HepG2 (cell line): ENCODE measurements around the gene SBNO2. TPM values are rescaled to one million over a fixed set of nuclear protein-coding genes. Genes with fewer than 3 reads are reported as not detected.

ENCODE experiments used
- ATM ChIP-seq: fragments of 450-650 bp; IDR thresholded peaks from 2 replicates; pipeline ENCODE4 v1.7.1; 2017; ENCODE audit warnings: mild to moderate bottlenecking, borderline replicate concordance
- BORCS8-MEF2B ChIP-seq: sonication (generic); formaldehyde crosslinking; IDR thresholded peaks from 2 replicates; pipeline ENCODE4 v1.8.0; 2022; ENCODE audit warnings: mild to moderate bottlenecking, missing genetic modification reagents
- EP300 ChIP-seq, 3 experiments: sonication (generic) in 1 of 3; formaldehyde crosslinking in 1 of 3; IDR thresholded peaks; 2 replicates each; pipeline versions ENCODE4 v1.5.1 to v1.6.1; 2011 to 2020; ENCODE audit warnings: low read depth in 2 of 3, low read length in 2 of 3, borderline replicate concordance in 1 of 3, improper control_type of control experiment in 1 of 3, mild to moderate bottlenecking in 1 of 3, missing genetic modification reagents in 1 of 3, moderate library complexity in 1 of 3
- FOXP1 ChIP-seq, 2 experiments: fragments of 450-650 bp in 1 of 2; IDR thresholded peaks; 2 replicates each; pipeline ENCODE4 v1.6.1; 2017 to 2018; ENCODE audit warnings: antibody characterized with exemption in 1 of 2
- GTF3A ChIP-seq: sonication (generic); formaldehyde crosslinking; conservative IDR thresholded peaks from 2 replicates; pipeline ENCODE4 v1.4.0; 2020; ENCODE audit warnings: mild to moderate bottlenecking, missing genetic modification reagents
- HNRNPUL1 ChIP-seq: fragments of 200-400 bp; formaldehyde crosslinking; IDR thresholded peaks from 2 replicates; pipeline ENCODE4 v1.6.1; 2017; ENCODE audit warnings: low read depth, mild to moderate bottlenecking, low read length, moderate library complexity
- KMT2A ChIP-seq: sonication (generic); formaldehyde crosslinking; IDR thresholded peaks from 2 replicates; pipeline ENCODE4 v1.4.0; 2020; ENCODE audit warnings: missing genetic modification reagents
- MYC ChIP-seq: sonication (generic); formaldehyde crosslinking; IDR thresholded peaks from 2 replicates; pipeline ENCODE4 v1.9.0; 2021; ENCODE audit warnings: missing genetic modification reagents, borderline replicate concordance
- NRL ChIP-seq: sonication (generic); formaldehyde crosslinking; IDR thresholded peaks from 2 replicates; pipeline ENCODE4 v1.5.0; 2020; ENCODE audit warnings: missing genetic modification reagents, mild to moderate bottlenecking, moderate library complexity, borderline replicate concordance
- RBM22 ChIP-seq: fragments of 200-400 bp; formaldehyde crosslinking; optimal IDR thresholded peaks from 2 replicates; pipeline ENCODE3; 2017; ENCODE audit warnings: mild to moderate bottlenecking, low read length, moderate library complexity
- STAG1 ChIP-seq: sonication (generic); formaldehyde crosslinking; IDR thresholded peaks from 2 replicates; pipeline ENCODE4 v1.4.0; 2020; ENCODE audit warnings: missing genetic modification reagents
- TOPORS ChIP-seq: sonication (generic); formaldehyde crosslinking; IDR thresholded peaks from 2 replicates; pipeline ENCODE4 v1.8.0; 2023; ENCODE audit warnings: mild to moderate bottlenecking, missing genetic modification reagents
- ZNF232 ChIP-seq: sonication (generic); formaldehyde crosslinking; IDR thresholded peaks from 2 replicates; pipeline ENCODE4 v1.4.0; 2020; ENCODE audit warnings: missing genetic modification reagents, borderline replicate concordance
- ZNF484 ChIP-seq: sonication (generic); formaldehyde crosslinking; IDR thresholded peaks from 2 replicates; pipeline ENCODE4 v1.5.1; 2020; ENCODE audit warnings: mild to moderate bottlenecking, low read depth, missing genetic modification reagents, borderline replicate concordance
- ZNF552 ChIP-seq: sonication (generic); formaldehyde crosslinking; IDR thresholded peaks from 2 replicates; pipeline ENCODE4 v1.9.0; 2022; ENCODE audit warnings: missing genetic modification reagents, mild to moderate bottlenecking, borderline replicate concordance
- ZNF772 ChIP-seq: sonication (generic); formaldehyde crosslinking; IDR thresholded peaks from 2 replicates; pipeline ENCODE4 v1.5.0; 2020; ENCODE audit warnings: mild to moderate bottlenecking, missing genetic modification reagents
- polyA plus RNA-seq, 8 experiments: library from polyadenylated mRNA; depleted of rRNA in 3 of 8; stranded (reverse) in 7 of 8; unstranded in 1 of 8; fragments of >200 nt; fragmentation: Illumina TruSeq in 4 of 8; extraction: Trizol in 4 of 8; gene quantifications; 2 replicates each; pipeline versions ENCODE4 v1.2.1 to v1.2.3, GENCODE V29; 2011 to 2016; ENCODE audit warnings: low read depth in 4 of 8, missing spikeins in 1 of 8, mixed read lengths in 1 of 8; ENCODE audit not compliant: insufficient read depth in 1 of 8
- total RNA-seq, 5 experiments: library from RNA; depleted of rRNA; stranded (reverse); fragments of >200 nt; fragmentation: Illumina TruSeq; extraction: Trizol; gene quantifications; 2 replicates each; pipeline ENCODE4 v1.2.3, GENCODE V29; 2016; ENCODE audit warnings: low read depth in 1 of 5
- TF ChIP-seq, protein P1 (sequence below): sonication (generic); formaldehyde crosslinking; conservative IDR thresholded peaks from 2 replicates; pipeline ENCODE4 v1.8.0; 2022; ENCODE audit warnings: low read depth, missing genetic modification reagents
- TF ChIP-seq, protein P2 (sequence below): sonication (generic); formaldehyde crosslinking; IDR thresholded peaks from 2 replicates; pipeline ENCODE4 v1.5.1; 2020; ENCODE audit warnings: missing genetic modification reagents, mild to moderate bottlenecking, borderline replicate concordance
- TF ChIP-seq, protein P3 (sequence below): sonication (generic); formaldehyde crosslinking; IDR thresholded peaks from 2 replicates; pipeline ENCODE4 v1.8.0; 2022; ENCODE audit warnings: mild to moderate bottlenecking, missing genetic modification reagents; ENCODE audit not compliant: insufficient replicate concordance

SBNO2 gene
- total and polyA plus RNA-seq, 2 of the 13 experiments (the other 11 are each of a cell fraction or from before 2014, with no cell fraction given) = 8.6 to 10.4 TPM

DNA sequence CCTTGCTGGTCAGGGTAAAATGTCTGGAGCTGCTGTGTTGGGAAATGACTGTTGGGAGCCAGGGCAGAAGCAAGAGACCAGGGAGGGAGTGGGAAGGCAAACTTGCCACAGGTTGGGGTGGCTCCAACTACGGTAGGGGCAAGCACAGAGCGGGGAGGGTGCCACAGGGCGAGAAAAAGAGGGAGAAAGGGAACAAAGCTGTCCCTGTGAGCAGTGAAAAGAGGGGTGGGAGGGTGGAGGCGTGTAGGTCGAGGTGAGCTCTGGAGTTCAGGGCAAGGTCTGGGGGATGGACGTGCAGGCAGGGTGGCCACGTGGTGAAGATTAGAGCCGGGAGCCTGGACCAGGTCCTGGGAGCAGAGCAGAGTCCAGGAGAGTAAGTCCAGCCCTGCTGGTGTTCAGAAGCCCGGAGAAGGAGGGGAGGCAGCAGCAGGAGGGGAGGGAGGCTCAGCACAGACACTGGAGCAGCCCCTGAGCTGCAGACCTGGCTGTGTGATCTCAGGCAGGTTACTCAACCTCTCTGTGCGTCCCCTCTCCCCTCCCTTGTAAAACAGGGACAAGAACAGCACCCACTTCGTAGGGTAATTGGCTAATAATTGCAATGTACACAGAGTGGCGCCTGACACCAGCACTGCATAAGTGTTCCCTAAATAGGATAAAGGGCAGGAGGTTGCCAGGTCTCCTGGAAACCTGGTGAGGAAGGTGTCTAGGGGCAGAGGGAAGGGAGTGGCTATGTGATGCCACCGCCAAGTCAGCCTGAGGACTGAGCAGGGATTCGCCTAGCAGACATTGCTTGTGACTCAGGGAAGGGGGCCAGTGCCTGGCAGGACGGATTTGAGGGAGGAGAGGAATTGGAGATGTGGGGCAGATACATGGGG lies 75.7 kb downstream of the SBNO2 start (continued):
- TF ChIP-seq BORCS8-MEF2B = peak; percentile 81
- no peak for TF ChIP-seq NRL
- peak; percentile 15; the same call in 1 of the 2 replicates for TF ChIP-seq KMT2A (CRISPR knock-in tag)
- TF ChIP-seq, protein P1, sequence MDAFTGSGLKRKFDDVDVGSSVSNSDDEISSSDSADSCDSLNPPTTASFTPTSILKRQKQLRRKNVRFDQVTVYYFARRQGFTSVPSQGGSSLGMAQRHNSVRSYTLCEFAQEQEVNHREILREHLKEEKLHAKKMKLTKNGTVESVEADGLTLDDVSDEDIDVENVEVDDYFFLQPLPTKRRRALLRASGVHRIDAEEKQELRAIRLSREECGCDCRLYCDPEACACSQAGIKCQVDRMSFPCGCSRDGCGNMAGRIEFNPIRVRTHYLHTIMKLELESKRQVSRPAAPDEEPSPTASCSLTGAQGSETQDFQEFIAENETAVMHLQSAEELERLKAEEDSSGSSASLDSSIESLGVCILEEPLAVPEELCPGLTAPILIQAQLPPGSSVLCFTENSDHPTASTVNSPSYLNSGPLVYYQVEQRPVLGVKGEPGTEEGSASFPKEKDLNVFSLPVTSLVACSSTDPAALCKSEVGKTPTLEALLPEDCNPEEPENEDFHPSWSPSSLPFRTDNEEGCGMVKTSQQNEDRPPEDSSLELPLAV (CRISPR knock-in tag) = no peak
- 0 out of 2 replicates have a peak, but pooled peaks have one; percentile 44 for TF ChIP-seq ZNF552
- TF ChIP-seq GTF3A (CRISPR knock-in tag) = 0 out of 2 replicates have a peak, but pooled peaks have one; percentile 25
- peak; percentile 98 for TF ChIP-seq MYC
- TF ChIP-seq ZNF232 (CRISPR knock-in tag) = no peak
- TF ChIP-seq, protein P2, sequence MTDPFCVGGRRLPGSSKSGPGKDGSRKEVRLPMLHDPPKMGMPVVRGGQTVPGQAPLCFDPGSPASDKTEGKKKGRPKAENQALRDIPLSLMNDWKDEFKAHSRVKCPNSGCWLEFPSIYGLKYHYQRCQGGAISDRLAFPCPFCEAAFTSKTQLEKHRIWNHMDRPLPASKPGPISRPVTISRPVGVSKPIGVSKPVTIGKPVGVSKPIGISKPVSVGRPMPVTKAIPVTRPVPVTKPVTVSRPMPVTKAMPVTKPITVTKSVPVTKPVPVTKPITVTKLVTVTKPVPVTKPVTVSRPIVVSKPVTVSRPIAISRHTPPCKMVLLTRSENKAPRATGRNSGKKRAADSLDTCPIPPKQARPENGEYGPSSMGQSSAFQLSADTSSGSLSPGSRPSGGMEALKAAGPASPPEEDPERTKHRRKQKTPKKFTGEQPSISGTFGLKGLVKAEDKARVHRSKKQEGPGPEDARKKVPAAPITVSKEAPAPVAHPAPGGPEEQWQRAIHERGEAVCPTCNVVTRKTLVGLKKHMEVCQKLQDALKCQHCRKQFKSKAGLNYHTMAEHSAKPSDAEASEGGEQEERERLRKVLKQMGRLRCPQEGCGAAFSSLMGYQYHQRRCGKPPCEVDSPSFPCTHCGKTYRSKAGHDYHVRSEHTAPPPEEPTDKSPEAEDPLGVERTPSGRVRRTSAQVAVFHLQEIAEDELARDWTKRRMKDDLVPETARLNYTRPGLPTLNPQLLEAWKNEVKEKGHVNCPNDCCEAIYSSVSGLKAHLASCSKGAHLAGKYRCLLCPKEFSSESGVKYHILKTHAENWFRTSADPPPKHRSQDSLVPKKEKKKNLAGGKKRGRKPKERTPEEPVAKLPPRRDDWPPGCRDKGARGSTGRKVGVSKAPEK = no peak
- TF ChIP-seq ATM = 0 out of 2 replicates have a peak, but pooled peaks have one; percentile 29
- peak in 1 of 2 experiments; percentile 73; a peak in 3 of 4 replicates for TF ChIP-seq EP300 (IDR thresholded peaks at IDR 0.05; ENCODE audit: low read depth in 2 of 2, low read length in 2 of 2)
- TF ChIP-seq EP300 (CRISPR knock-in tag; IDR thresholded peaks at IDR 0.05; ENCODE audit: borderline replicate concordance) = no peak; the same call in 1 of the 2 replicates
- TF ChIP-seq FOXP1 (IDR thresholded peaks at IDR 0.05) = no peak
- peak; percentile 1; the same call in 1 of the 2 replicates for TF ChIP-seq FOXP1 (CRISPR knock-in tag; IDR thresholded peaks at IDR 0.05)
- TF ChIP-seq, protein P3, sequence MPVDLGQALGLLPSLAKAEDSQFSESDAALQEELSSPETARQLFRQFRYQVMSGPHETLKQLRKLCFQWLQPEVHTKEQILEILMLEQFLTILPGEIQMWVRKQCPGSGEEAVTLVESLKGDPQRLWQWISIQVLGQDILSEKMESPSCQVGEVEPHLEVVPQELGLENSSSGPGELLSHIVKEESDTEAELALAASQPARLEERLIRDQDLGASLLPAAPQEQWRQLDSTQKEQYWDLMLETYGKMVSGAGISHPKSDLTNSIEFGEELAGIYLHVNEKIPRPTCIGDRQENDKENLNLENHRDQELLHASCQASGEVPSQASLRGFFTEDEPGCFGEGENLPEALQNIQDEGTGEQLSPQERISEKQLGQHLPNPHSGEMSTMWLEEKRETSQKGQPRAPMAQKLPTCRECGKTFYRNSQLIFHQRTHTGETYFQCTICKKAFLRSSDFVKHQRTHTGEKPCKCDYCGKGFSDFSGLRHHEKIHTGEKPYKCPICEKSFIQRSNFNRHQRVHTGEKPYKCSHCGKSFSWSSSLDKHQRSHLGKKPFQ (CRISPR knock-in tag) = no peak
- TF ChIP-seq STAG1 (CRISPR knock-in tag) = no peak
- TF ChIP-seq HNRNPUL1 = no peak
- peak; percentile 93 for TF ChIP-seq TOPORS
- peak; percentile 40 for TF ChIP-seq RBM22
- no peak for TF ChIP-seq ZNF484 (CRISPR knock-in tag)
- peak; percentile 54 for TF ChIP-seq ZNF772 (CRISPR knock-in tag)
